Testis (tissue), 2 donors: ENCODE measurements around the gene EPN1.

Experiments
- POLR2A ChIP-seq: fragments of 450-650 bp; IDR thresholded peaks from one replicate; pipeline ENCODE4 v1.6.1; 2017; ENCODE audit warnings: antibody characterized with exemption, mild to moderate bottlenecking, moderate library complexity
- TF ChIP-seq, protein P1 (sequence below), 3 experiments: fragments of 450-650 bp in 2 of 3; fragments of 200-600 bp in 1 of 3; sonication (generic) in 1 of 3; IDR thresholded peaks; one replicate each; pipeline ENCODE4 v1.5.1; 2016 to 2019; ENCODE audit warnings: antibody characterized with exemption in 3 of 3, mild to moderate bottlenecking in 2 of 3, moderate library complexity in 1 of 3

DNA sequence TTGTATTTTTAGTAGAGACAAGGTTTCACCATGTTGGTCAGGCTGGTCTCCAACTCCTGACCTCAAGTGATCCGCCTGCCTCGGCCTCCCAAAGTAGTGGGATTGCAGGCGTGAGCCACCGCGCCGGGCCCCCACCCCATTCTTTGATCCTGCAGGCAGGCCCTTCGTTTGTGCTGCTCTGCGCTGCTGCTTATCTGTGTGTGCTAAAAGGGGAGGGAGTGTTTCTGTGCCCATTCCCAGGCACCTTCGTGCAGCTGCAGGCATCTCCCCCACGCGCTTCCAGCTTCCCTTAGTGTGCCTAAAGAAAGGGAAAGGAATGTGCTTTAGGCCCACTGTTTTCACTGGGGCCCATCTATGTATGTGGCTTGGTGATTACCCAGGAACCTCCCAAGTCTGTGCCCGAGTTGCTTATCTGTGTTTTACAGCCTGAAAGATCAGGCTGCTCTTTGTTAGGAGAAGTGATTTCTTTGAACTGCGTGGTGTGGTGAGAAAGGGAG lies 27.2 kb downstream of the EPN1 start:
- TF ChIP-seq, protein P1, sequence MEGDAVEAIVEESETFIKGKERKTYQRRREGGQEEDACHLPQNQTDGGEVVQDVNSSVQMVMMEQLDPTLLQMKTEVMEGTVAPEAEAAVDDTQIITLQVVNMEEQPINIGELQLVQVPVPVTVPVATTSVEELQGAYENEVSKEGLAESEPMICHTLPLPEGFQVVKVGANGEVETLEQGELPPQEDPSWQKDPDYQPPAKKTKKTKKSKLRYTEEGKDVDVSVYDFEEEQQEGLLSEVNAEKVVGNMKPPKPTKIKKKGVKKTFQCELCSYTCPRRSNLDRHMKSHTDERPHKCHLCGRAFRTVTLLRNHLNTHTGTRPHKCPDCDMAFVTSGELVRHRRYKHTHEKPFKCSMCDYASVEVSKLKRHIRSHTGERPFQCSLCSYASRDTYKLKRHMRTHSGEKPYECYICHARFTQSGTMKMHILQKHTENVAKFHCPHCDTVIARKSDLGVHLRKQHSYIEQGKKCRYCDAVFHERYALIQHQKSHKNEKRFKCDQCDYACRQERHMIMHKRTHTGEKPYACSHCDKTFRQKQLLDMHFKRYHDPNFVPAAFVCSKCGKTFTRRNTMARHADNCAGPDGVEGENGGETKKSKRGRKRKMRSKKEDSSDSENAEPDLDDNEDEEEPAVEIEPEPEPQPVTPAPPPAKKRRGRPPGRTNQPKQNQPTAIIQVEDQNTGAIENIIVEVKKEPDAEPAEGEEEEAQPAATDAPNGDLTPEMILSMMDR (IDR thresholded peaks at IDR 0.05), result no peak
- TF ChIP-seq POLR2A, result no peak
